Stimulated activated CD4-positive, alpha-beta T cell treated with anti-CD3 and anti-CD28 coated beads, Interleukin-15, amount 100 ng/mL, for 24 hours (primary cell): ENCODE measurements around the gene SECISBP2L.
A peak's percentile ranks its signal among the peaks of the same experiment; 100 is the strongest.

Experiments used
- DNase-seq: peaks from one replicate; pipeline ENCODE4 v3.0.0-alpha.2; 2020

The SECISBP2L gene

DNA sequence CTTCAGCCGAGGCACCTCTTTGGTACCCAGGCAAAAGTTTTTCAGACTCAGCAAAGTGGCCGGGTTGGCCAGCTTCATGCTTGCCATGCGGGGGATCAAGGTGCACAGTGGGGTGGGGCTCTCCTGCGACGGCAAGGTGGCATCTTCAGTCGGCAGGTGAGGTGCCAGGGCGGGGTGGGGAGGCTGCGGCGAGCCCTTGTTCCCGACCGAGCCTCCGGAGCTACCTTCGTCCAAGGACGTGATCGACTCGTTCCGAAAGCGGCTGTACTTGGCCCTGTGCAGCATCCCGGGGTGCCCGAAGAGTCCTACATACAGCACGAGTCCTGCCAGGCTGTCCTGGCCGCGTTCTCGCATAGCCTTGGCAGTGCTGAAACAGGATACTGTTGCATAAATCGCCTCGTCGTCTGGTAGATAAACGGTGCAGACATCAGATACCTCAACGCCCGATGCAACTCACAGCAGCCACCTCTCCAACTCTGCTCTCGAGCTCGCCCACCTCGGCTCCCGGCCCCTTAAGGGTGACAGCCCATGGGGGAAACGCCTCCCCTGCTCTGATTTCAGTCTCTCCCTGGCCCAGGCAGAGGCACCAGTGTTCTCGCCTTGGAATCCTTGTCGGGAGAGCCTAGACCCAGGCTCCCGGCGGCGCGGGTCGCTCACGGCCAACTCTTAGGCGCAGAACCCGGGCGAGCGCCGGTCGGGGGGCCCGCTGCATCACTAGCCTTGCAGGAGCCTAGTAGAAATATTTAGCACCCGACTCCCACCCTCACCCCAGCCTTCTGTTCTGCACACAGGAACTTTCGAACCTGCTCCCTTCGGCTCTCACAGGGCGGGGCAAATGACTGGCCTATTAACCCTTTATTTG, 83.4 kb downstream of the SECISBP2L start:
- peak; percentile 18 for DNase-seq

DNA sequence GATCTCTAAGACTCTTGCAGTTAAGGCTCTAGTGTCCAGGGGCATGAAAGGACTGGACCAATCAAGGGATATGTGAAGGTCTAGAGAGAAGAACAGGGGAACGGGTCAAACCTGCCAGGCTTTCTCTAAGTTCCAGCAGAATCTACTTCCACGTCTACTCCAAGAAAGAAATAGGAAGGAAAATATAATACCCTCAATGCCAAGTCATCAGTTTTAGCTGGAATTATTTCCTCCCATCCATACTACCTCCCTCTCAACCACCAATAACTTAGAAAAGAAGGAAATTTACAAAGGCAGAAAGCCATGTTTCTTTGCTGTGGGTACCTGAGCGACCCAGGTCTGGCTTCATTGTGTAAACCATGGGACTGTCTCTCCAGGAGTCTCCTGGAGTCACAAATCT, 90.3 kb downstream of the SECISBP2L start:
- no peak for DNase-seq

GRCh38 chr15:48955370-48955769, 90.9 kb downstream of the SECISBP2L start:
- no peak for DNase-seq

DNA sequence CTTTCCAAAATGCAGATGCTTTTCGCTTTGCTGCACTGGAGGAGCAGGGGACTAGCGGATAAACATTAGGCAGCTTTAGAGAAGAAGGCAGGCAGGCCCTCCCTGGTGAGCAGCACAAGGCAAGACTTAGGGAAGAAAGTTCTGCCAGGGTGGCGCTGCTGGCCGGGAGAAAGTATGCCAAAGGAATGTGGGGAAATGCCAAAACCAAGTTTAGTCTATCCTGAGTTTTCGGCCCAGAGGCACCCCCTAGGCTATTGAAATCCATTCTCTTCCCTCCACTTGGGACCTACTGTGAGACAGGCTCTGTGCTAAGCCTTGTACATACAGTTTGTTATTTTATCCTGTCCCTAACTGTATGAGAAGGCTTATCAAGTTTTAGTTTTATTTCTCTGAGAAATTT, 91.7 kb downstream of the SECISBP2L start:
- no peak for DNase-seq

DNA sequence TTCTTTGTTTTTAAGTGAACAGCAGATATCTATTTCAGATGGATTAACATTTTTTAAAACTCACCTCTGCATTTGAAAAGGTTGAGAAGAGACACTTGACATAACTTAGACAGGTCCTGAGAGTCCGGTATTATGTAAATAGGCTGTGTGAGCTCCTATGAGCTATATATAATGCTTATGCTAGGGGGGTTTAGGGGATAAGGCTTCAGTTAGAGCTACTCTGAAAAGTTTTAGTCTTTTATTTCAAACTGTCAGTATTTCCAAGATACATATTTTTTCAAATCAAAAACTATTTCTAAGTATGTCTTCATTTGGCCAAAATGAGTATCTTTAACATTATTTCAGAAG, 99.4 kb downstream of the SECISBP2L start:
- no peak for DNase-seq

- no peak for DNase-seq
Observed at GRCh38 chr15:48946074-48946839, 100.0 kb downstream of the SECISBP2L start.

- no peak for DNase-seq
Observed at GRCh38 chr15:48945386-48945785, 100.9 kb downstream of the SECISBP2L start.

DNA sequence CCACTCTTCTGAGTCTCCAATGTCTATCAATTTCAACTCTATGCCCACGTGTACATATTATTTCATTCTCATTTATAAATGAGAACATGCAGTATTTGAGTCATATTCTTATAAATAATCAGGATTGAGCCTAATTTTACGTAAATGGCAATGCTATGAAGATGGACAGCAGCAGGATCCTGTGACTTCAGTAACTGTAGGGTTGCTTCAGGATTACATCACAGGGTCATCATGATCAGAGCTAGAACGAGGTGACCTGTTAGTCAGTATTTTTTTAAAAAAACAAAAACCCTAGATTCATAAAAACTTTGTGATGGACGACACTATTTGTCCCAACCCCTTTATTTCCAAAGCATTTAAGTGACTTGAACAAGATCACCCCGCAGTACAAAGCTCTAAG, 104.3 kb downstream of the SECISBP2L start:
- DNase-seq: no peak

- no peak for DNase-seq
Observed at GRCh38 chr15:48940508-48940907, 105.7 kb downstream of the SECISBP2L start.

GRCh38 chr15:48939648-48940047, 106.6 kb downstream of the SECISBP2L start:
- DNase-seq: no peak
